Middle frontal gyrus (tissue), 1 donor: Measurements from ENCODE around the gene SHTN1.

Experiments
- DNase-seq: peaks from one replicate; pipeline ENCODE4 v3.0.0-alpha.2; 2015; ENCODE audit warnings: low spot score; ENCODE audit errors: extremely low spot score

SHTN1 gene

DNA sequence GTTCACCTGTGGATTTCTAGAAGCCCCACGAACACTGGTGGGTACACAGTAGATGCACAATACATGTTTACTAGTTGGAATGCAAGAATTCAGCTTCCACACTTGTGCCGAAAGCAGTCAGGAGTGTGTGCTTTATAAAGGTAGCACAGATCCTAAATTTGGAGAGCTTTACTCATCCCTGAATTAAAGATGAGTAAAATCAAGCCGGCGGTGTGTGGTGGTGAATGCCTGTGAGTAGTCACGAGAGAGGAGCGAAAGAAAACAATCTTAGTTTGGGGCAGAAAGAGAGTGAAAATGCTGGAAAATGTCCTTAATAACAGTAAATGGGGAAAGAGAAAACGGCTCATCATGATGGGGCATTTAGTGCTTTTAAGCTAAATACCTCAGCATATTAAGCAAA is 169.3 kb downstream of the SHTN1 start:
- DNase-seq, result no peak

GRCh38 chr10:116833986-116834985 is 170.7 kb downstream of the SHTN1 start:
- no peak for DNase-seq

- no peak for DNase-seq
Measured at GRCh38 chr10:116831790-116832189, 173.2 kb downstream of the SHTN1 start.
